Tongue (tissue), 2 donors: Measurements from ENCODE around the gene FBLL1. TPM values are rescaled to one million over a fixed set of nuclear protein-coding genes. Genes with fewer than 3 reads are reported as not detected.
"Not testable (repeated sequence)": the region's sequence is repeated elsewhere in the genome, so short reads cannot be mapped to it uniquely, and the experiment has no call there.

Source experiments
- DNase-seq: peaks from one replicate; pipeline ENCODE4 v3.0.0-alpha.2; 2015
- total RNA-seq: library from RNA; depleted of rRNA; stranded (reverse); fragments of >200 nt; gene quantifications from one replicate; pipeline ENCODE4 v1.2.3, GENCODE V29; 2014

The FBLL1 gene
- total RNA-seq, result 6.9 TPM

DNA sequence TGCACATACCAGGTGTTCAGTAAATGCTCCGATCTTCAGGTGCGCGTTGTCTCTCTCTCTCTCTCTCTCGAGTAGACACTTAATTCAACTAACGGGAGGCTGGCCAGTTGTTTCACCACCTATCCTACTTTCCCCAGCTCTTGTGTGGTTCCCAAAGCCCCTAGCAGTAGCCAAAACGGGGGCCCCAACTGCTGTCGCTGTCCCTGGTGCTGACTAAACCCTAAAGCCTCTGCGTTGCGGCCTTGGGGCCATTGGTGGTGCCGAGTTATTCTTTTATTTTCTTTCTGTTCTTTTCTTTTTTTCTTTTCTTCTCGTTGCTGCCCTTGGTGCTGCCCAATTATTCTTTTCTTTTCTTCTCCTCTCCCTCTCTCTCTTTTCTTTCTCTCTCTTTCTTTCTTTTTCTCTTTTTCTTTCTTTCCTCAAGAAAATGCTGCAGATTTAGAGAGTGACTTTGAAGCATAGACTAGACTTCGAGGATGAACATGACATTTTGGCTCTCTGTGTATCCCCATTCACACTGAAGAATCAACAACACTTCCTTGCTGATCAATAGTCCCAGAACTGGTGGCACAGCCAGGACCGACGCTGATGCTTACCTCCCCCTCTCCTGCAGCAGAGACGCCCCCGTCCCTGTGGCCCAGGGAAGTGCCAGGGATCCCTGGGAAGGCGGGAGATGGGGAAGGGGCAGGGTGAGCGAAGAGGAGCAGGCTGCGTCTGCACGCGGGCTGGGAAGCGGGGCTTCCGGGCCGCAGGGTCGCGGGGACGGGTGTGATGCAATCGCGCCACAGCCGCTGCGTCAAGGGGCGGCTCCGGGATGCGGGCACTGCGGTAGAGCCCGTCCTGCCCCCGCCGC is at the start of gene FBLL1:
Gene FBLL1, plus strand, starts transcription at position 785 of the 853 bp plus-strand sequence. CDS start 200 bp downstream, outside the sequence.
- peak; percentile 80 for DNase-seq

DNA sequence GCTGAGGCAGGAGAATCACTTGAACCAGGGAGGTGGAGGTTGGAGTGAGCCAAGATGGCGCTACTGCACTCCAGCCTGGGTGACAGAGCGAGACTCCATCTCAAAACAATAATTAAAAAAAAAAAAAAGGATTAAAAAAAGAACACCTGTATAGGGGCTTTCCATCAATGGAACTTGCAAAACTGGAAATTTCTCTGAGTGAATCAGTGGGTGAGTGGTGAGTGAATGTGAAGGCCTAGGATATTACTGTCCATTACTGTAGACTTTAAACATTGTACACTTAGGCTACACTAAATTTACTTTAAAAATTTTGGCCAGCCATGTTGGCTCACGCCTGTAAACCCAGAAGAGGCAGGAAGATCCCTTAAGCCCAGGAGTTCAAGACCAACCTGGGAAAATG is 48.5 kb upstream of the FBLL1 start:
- no peak for DNase-seq

DNA sequence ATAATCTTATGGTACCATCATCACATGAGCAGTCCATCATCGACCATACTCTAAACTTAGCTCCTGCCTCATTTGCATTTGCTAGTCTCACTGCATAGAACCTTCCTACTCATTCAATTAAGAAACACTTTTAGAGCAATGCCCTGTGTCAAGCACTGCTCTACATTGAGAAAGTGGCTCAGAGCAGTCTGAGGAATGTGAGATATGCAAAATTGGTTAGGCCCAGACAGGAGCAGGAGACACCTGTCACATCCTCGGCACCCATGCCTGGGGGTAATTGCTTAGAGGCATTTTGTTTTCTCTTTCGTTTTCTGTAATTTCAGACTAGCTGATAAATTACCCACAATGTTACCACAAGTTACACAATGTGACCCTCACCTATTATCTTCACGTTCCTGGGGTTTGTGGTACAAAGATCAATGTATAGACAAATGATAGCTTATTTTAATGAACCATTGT is 47.7 kb upstream of the FBLL1 start:
- no peak for DNase-seq

DNA sequence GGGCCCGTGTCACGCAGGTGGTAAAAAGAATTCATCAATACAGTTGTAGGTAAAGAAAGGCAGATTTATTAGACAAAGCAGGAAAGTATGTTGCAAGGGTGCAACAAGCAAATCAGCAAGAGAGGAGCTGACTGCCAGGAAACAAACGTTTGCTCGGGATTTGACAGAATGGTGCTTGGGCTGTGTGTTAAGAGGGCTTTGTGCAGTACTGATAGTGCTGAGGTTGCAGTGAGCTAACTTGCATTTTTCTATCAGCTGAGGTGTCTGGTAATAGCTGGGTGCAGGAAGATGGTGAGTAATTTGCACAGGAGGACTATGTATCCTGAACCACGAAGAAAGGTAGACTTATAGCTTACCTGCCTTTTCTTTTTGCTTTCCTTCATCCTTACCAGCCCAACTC is 46.7 kb upstream of the FBLL1 start:
- DNase-seq, result no peak

DNA sequence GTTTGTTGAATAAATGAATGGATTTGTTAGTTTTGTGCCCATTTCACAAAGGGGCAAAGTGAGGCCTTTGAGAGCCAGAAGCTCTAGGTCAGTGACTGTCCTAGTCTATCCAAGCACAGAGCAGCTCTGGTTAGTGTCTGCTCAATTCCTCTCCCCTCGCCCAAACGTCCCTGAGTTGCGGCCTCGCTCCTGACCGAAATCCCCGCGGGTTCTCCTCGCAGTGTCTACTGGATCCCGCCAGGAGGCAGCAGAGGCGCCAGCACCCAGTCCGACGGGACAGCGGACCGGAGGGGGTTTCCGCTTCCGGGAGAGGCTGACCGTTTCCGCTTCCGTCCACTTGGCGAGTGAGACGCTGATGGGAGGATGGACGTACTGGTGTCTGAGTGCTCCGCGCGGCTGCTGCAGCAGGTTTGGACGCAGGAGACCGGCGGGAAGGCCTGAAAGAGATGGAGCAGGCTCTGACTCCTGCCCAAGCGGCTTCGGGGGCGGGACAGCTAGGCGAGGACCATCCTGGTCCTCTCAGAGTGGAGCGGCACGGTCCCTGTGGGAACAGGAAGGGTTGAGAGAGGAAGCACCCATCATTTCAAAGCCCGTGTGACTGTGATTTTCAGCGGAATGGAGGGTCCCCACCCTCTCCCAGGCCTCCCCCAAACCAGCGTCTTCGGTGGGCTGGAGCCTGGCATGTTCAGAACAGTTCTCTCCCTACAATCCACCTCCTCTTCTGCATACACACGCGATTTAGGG is 42.8 kb upstream of the FBLL1 start, which contains the start of gene RARS1:
Gene RARS1, plus strand, starts transcription at position 336 of the 744 bp plus-strand sequence. Its CDS starts 28 bp downstream, at position 364.
- peak; percentile 96 for DNase-seq

DNA sequence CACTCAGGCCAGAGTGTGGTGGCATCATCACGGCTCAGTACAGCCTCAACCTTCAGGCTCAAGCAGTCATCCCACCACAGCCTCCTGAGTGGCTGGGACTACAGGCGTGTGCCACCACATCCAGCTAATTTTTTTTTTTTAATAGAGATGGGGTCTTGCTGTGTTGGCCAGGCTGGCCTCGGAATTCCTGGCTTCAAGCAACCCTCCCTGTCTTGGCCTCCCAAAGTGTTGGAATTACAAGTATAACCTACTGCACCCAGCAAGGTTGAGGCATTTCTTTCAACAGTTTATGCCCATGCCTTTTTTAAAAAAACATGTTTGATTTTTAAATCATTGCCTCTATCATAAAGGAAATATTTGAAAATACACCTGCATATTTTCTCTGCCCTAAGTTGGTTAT is 40.0 kb upstream of the FBLL1 start:
- no peak for DNase-seq

DNA sequence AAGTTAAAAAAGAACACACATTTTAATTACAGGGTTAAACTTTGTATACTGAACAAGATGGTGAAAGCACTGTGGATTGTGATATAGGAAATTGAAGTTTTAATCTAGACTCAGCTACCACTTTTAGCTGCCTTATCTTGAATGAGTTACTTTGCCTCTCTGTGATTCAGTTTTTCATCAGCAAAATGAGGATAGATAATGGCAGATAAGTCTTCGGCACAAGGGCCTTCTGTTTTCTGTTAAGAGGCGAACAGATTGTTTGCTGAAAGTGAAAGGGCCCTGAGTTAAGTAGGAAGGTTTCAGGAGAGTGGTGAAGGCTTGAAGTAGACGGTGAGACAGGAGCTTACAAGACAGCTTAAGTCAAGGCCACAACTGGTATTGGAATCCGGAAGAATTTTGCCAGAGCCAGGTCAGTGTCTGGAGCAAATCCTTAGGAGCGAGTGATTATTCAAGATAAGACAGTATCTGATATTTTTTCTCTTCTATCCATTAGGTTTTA is 35.0 kb upstream of the FBLL1 start:
- no peak for DNase-seq

DNA sequence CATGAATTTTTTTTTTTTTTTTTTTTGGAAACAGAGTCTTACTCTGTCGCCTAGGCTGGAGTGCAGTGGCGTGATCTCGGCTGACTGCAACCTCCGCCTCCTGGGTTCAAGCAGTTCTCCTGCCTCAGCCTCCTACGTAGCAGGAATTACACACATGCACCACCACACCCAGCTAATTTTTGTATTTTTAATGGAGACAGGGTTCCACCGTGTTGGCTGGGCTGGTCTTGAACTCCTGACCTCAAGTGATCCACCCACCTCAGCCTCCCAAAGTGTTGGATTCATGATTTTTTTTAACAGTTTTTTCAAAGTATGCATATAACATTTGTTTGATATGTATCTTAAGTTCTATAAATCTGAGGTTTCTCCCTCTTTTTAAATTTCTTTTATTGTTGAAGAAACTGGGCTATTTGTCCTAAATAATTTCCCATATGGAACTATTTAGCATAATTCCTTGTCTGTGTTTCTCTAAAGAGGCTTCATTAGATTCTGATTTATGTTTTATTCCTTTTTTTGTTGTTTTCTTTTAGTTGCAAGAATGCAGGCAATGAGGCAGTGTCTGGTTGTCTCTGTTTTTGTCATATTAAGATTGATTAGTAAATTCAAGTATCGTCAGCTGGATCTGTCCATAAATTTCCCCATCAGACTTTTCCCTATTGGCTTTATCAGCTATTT is 26.4 kb upstream of the FBLL1 start:
- no peak for DNase-seq

DNA sequence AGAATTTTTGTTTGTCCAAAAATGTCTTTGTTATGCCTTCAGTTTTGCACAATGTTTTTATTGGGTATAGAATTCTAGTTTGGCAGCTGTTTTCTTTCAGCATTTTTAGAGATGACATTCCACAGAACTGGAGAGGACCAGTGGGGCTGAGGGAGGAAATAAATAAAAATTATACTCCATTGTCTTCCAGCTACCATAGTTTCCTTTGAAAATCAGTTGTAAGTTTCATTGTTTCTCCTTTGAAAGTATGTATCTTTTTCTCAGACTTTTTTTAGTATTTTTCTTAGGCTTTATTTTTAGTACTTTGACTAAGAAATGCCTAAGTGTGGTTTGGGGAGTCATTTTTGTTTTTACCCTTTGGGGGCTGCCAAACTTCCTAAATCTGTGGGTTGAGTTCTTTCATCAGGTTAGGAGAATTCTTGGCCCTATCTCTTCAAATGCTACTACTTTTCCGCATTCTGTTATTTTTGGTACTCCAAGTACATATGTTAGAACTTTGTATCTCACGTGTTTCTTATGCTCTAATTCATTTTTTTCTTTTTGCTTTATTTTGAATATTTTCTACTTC is 15.2 kb upstream of the FBLL1 start:
- DNase-seq, result no peak

DNA sequence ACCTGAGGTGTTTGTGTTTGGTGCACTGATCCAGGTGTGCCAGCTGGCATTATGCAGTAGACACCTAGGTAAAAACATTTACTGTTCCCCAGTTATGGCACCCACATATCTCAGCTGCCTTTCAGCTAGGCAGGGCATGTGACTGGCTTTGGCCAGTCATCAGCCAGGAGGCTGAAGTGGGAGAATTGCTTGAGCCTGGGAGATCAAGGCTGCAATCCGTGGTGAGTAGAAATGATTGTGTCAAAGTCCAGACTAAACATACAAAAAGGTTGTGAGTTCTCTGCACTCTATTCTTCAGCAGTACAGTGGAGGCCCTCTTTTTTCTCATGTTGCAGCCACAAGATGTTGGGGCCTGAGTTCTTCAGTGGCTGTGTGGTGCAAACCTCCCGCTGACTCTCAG is 3.2 kb upstream of the FBLL1 start:
- DNase-seq, result no peak

DNA sequence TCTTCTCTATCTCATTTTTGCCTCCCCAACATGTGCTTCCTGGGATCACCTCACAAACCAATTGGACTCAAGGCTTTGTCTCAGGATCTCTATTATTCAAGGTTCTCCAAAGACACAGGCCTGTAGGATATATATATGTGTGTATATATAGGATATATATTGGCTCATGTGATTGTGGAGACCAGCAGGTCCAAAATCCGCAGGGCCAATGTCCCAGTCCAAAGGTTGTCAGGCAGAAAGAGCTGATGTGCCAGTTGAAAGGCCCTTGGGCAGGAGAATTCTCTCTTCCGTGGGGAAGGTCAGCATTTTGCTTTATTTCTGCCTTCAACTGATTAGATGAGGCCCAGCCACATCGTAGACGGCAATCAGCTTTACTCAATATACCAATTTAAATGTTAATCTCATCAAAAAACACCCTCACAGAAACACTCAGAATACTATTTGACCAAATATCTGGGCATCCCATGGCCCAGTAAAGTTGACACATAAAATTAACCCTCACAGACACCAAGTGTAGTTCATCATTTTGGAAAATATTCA is 1.3 kb upstream of the FBLL1 start:
- no peak for DNase-seq

DNA sequence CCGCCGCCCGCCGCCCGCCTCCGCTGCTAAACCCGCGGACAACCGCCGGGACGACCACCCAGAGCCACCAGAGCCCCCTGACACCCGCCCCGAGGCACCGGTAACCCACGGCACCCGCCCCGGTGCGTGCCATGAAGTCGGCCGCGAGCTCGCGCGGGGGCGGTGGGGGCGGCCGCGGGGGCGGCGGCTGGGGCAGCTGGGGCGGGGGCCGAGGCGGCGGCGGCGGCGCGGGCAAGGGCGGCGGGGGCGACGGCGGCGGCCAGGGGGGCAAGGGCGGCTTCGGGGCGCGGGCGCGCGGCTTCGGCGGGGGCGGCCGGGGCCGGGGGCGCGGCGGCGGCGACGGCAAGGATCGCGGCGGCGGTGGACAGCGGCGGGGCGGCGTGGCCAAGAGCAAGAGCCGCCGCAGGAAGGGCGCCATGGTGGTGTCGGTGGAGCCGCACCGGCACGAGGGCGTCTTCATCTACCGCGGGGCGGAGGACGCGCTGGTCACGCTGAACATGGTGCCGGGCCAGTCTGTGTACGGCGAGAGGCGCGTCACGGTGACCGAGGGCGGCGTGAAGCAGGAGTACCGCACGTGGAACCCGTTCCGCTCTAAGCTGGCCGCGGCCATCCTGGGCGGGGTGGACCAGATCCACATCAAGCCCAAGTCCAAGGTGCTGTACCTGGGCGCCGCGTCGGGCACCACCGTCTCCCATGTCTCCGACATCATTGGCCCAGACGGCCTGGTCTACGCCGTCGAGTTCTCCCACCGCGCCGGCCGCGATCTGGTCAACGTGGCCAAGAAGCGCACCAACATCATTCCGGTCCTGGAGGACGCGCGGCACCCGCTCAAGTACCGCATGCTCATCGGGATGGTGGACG is 499 bp downstream of the FBLL1 start:
- peak; percentile 10 for DNase-seq

DNA sequence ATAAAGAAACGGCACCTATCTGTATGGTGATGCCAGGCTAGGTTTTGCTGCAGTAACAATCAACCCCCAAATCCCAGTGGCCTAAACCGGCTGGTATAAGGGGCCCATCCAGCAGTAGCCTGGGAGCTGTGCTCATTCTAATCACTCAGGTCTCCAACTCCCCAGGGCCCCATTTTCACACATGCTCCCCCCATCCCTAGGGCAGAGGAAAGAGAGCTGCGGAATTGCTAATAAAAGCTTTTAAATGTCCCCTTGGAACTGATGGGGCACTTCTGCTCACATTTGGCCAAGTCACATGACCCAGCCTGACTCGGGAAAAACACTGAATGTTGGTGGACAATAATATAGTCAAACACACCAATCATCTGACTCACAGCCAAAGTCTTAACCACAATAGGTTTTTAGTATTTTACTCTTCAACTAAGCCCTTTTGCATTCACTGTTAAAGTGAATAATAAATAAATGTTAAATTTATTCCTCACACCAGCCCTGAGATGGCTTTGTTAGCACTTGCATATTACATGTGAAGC is 1.6 kb downstream of the FBLL1 start:
- no peak for DNase-seq

DNA sequence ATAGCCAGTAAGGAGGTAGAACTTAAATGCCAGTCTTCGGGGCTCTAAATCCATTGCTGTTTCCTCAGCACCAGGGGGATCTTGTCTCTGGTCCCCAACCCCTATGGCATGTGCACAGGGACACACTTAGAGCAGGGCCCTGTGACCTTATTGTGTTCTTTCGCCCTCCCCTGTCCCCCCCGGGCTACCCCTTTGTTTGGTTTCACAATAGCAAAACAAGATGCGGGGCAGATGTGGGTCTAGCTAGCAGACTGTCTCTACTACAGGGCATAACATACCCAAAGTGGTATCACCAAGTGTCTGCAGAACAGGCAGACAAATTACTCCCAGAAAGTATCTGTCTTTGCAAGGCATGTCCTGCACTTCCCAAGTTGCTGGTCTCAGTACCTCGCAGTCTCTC is 2.1 kb downstream of the FBLL1 start:
- no peak for DNase-seq

DNA sequence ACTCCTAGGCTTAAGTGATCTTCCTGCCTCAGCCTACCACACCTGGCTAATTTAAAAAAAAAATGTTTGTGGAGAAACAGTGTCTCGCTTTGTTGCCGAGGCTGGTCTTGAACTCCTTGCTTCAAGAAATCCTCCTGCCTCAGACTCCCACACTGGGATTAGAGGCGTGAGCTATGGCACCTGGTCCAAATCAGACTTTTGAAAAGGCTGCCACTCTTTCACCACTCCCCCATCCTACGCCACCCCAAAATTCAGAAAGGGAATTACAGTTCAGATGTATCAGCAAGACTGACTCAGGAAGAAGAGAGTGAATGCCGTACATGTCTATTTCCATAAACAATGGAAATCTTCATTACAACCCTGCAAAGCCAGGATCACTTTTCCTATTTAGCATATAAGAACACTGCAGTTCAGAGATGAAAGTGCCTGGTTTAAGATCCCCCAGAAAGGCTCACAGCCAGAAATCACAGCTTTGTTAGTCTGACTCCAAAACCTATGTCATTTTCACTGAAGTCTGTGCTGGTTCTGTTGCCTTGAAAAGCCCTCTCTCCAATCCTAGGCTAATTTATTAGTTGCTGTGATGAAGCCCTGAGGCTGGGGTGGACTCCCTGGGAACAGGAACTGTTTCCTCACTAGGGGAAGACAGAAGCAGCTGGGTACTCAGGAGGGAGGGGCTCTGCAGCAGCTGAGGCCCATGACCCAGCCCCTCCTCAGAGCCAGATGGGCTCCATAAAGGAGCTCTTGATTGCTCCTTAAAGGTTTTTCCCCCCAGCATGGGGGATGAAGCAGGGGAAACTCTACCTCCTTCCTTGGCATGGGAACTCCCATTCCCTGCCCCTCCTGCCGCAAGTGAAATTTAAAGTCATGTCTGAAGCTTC is 3.1 kb downstream of the FBLL1 start:
- DNase-seq, result peak; percentile 12

DNA sequence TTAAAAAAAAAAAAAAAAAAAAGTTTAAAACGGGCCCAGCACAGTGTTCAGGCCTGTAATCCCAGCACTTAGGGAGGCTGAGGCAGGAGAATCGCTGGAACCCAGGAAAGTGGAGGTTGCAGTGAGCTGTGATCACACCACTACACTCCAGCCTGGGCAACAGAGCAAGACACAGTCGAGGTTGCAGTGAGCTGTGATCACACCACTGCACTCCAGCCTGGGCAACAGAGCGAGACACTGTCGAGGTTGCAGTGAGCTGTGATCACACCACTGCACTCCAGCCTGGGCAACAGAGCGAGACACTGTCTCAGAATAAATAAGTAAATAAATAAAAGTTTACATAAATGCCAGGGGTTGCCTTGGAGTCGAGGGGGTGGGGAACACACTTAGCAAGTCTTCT is 5.2 kb downstream of the FBLL1 start:
- DNase-seq, result not testable (repeated sequence)

DNA sequence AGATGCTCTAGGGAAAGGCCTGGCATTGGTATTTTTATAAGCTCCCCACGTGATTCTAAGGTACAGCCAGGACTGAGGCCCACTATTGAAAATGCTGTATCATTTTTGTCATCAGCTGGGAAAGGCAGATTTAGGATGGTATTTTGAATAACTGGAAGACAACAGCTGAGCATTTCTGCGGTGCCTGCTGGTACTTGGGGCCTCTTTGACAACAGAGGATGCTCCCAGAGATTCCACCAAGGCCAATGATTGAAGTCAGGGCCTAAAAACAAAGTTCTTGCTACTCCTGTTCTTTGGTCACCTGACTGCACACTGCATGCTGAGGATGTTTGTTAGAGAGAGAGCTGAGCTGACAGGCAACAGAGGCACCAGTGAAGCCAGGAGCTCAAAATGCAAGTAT is 8.1 kb downstream of the FBLL1 start:
- DNase-seq, result no peak

DNA sequence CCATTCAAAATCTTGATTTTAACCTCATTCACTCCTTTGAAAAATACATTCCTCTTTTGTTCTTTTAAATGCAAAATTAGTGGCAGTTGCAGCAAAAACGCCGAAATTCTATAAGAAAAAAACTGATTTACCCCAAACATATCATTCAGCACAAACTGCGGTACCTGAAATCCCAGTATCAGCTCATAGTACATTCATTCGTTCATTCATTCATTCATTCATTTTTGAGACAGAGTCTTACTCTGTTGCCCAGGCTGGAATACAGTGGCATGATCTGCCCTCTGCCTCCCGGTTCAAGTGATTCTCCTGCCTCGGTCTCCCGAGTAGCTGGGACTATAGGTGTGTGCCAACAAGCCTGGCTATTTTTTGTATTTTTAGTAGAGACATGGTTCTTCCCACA is 20.4 kb downstream of the FBLL1 start:
- DNase-seq, result no peak

DNA sequence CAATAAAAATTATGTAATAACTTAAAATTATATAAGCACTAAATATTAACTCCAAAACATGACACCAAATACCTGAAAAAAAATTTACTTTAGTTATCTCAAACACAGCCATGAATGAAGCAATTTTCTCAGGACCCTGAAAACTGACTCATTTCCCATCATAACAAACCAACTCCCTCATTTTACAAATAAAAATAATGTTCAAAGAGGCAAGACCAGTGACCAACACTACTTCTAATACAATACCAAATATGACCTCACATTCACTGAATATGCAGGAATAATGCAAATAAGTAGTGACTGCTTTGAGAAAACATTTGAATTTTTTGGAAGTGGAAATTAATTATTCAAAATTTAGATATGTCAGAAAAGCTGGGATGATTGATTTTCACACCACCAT is 21.6 kb downstream of the FBLL1 start:
- DNase-seq, result no peak

DNA sequence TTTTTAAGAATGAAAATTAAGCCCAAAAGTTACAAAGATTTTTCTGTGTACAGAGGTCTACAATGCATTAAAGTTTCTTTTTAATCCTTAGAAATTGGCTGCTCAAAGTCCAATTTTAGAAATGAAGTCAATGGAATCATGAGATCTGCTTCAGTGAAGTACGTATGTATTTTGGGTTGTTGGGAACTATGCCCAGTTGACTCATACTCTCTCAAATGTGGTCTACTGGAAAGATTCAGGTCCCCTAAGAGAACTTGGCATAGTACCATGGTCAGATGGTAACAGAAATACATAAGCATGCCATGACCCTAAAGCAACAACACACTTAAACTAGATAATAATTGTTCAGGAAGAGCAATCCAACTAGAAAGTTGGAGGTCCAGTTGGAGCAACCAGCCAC is 23.0 kb downstream of the FBLL1 start:
- peak; percentile 51 for DNase-seq
